ENCODE results near the gene F13A1.

GRCh38 chr6:6319952-6320811 is at the start of gene F13A1:
- TF ChIP-seq CTCF (IDR thresholded peaks at IDR 0.05) (no peak), POLR2AphosphoS5 (IDR thresholded peaks at IDR 0.05) (peak in 1 of 3 donors; percentile 15), EP300 (IDR thresholded peaks at IDR 0.05) (no peak)

Data from stomach (tissue), 4 donors.